GM21526 (cell line): Measurements from ENCODE around the gene SPAG16.

ENCODE experiments used
- ATAC-seq: cut with Tn5 transposase; IDR thresholded peaks from one replicate; pipeline ENCODE4 v1.9.1; 2021; ENCODE audit warnings: moderate library complexity; ENCODE audit not compliant: unreplicated experiment, low FRiP score

The SPAG16 gene

GRCh38 chr2:214311931-214312749, 1027.9 kb downstream of the SPAG16 start:
- no peak for ATAC-seq

GRCh38 chr2:214315324-214315723, 1031.1 kb downstream of the SPAG16 start:
- ATAC-seq: no peak

GRCh38 chr2:214320211-214320610, 1035.9 kb downstream of the SPAG16 start:
- ATAC-seq: no peak

GRCh38 chr2:214322662-214323061, 1038.4 kb downstream of the SPAG16 start:
- ATAC-seq: no peak

DNA sequence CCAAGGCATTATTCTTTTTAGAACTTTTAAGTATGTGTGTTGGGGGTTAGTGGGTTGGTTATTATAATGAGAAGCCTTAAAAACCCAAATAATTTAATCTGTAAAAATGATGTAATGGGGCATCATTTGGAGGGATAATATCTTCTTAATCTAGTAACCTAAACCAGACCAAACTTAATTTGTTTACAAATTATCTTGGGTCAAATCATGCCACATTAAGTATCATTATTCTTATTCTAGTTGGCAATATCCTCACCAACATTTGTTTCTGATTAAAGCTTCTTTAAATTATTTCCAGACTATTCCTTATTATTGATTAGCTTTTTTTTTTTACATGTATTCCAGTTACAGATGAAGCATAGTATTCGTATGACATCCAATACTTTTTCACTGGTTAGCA, 1041.1 kb downstream of the SPAG16 start:
- ATAC-seq: no peak

GRCh38 chr2:214328941-214329340, 1044.7 kb downstream of the SPAG16 start:
- no peak for ATAC-seq

- ATAC-seq: no peak
Measured at GRCh38 chr2:214341646-214342045, 1057.4 kb downstream of the SPAG16 start.

DNA sequence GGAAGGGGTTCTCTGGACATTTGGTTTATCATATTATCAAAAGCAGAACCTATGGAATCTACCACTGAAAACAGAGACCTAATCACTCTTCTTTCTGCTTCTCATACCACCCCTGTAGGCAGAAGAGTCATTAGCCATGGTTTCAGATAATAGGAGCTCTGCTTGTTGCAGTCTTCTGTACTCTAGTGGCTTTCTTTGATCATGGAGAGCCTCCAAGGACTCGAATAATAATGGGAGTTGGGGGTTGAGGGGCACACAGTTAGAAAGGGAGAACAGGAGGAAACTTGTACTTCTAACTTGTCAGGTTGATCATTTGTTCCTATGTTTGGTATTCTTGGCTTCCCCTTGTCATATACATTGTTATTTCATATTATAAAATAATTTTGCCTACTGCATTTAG, 1074.2 kb downstream of the SPAG16 start:
- no peak for ATAC-seq

- ATAC-seq: no peak
Measured at GRCh38 chr2:214361116-214361515, 1076.9 kb downstream of the SPAG16 start.

DNA sequence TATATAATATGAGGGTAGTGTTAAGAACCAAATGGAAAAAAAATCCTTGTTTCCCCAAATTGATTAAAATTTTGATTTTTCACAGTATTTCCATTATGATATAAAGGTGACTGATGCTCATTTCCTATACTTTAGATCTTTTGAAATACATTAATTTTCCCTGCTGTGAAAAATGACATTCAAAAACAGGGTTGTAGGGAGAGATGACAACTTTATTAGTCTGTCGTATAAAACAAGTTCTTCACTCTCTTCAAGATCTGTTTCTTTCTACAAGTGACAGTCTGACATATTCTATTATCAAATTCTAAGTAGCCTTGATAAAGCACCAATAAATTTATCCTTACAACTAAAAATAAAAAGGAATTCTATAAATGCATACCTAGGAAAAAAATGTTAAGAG, 1081.3 kb downstream of the SPAG16 start:
- ATAC-seq: no peak

- ATAC-seq: no peak
Measured at GRCh38 chr2:214367171-214367570, 1082.9 kb downstream of the SPAG16 start.

DNA sequence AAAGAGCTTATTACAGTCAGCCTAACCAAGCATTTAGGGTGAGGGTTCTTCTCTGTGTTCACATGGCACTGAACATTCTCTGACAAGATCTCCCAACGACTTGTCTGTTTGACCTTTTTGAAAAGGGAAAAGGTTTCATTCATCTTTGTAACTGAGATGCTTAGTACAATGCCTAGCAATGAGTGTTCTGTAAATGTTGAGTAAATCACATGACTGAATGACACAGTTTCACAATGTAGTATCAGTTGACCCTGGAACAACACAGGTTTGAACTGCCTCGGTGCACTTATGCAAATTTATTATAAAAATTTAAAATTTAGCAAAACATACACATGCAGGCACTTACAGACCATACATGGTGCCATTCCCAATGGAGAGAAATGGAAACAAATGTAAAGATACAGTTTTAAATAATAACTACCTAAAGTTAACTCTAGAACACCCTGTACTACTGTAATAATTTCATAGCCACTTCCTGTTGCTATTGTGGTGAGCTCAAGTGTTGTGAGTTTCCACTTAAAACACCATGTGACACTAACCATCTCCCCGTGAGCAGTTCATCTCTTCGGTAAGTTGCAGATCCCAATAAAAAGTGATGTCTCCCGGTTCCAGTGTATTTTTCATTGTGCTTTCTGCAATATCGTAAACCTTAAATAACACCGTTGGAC, 1092.5 kb downstream of the SPAG16 start:
- ATAC-seq: no peak

DNA sequence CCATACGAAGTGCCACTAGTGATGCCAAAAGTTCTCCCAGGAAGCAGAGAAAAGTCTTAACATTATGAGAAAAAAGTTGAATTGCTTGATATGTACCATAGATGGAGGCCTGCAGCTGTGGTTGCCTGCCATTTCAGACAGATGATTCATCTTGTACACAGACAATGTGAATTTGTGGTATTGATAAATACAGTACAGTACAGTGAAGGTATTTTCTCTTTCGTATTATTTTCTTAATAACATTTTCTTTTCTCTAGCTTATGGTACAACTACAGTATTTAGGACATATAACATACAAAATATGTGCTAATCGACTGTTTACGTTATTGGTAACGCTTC, 1093.0 kb downstream of the SPAG16 start:
- ATAC-seq: no peak

GRCh38 chr2:214378455-214379103, 1094.3 kb downstream of the SPAG16 start:
- ATAC-seq: no peak

DNA sequence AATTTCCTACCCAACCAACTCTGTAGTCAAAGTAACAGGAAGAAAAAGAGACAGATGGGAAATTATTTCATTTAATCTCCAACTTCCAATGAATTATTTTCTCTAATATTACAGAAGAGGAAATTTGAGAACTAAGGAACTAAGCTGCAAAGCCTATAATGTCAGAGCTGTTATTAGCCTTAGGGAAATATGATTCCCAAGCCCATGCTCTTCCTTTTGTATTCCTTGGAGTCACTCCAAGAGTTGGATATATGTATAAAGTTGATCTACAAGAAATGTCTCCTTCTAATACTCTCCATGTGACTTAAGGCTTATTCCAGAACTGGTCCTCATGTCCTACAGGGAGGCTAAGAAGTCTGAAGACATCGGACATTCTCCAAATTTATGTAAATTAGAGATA, 1095.0 kb downstream of the SPAG16 start:
- ATAC-seq: no peak

GRCh38 chr2:214380681-214381080, 1096.4 kb downstream of the SPAG16 start:
- no peak for ATAC-seq

- ATAC-seq: no peak
Measured at GRCh38 chr2:214382229-214382628, 1098.0 kb downstream of the SPAG16 start.

DNA sequence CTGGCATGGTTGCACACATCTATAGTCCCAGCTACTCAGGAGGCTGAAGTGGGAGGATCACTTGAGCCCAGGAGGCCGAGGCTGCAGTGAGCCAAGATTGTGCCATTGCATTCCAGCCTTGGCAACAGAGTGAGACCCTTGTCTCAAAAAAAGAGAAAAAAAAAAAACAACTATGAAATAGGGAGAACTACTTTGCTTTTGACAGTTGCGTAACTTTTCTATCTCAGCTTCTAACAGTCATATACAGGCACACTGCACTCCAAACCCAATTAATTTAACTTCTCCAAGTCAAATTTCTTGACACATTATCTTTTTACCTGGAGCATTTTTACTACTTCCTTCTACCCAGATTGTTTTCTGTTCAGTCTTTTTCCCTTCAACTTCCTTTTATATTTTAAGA, 1102.5 kb downstream of the SPAG16 start:
- ATAC-seq: no peak

- ATAC-seq: no peak
Measured at GRCh38 chr2:214389334-214389733, 1105.1 kb downstream of the SPAG16 start.

DNA sequence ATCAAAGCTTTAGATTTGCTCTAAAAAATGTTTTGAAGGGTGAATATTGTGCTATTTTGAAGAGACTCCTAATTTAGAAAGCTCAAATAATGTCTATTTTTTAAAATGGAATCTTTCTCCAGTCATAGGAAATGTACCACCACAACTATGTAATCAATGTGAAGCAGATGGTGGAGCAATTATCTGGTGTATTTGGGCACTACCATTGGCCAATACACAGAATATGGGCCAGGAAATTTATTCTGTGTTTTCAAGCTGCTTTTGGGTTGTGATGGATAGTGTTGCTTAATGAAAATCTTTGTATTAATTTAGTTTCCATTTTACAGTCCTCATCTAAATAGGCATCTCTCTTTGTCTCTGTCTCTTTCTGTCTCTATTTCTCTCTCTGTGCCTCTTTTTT, 1109.5 kb downstream of the SPAG16 start:
- ATAC-seq: no peak

GRCh38 chr2:214395040-214395439, 1110.8 kb downstream of the SPAG16 start:
- no peak for ATAC-seq

GRCh38 chr2:214401580-214401979, 1117.3 kb downstream of the SPAG16 start:
- no peak for ATAC-seq
